Stimulated activated naive CD8-positive, alpha-beta T cell treated with anti-CD3 and anti-CD28 coated beads, Interleukin-15, Interleukin-2, amounts not matched to agents 100 ng/mL and 50 ng/mL, for 24 hours (primary cell): ENCODE results near the gene CPSF3.

Source experiments
- H3K27ac Mint-ChIP-seq: one replicate; pipeline ENCODE4 v1.8.0; 2021; ENCODE audit warnings: mild to moderate bottlenecking, mixed read lengths
- H3K27me3 Mint-ChIP-seq: one replicate; pipeline ENCODE4 v1.8.0; 2021; ENCODE audit warnings: mixed read lengths
- H3K36me3 Mint-ChIP-seq: one replicate; pipeline ENCODE4 v1.8.0; 2021; ENCODE audit warnings: low read depth, mixed read lengths
- H3K4me1 Mint-ChIP-seq: one replicate; pipeline ENCODE4 v1.8.0; 2021; ENCODE audit warnings: low read depth, mixed read lengths
- H3K4me3 Mint-ChIP-seq: one replicate; pipeline ENCODE4 v1.8.0; 2021; ENCODE audit warnings: mild to moderate bottlenecking, mixed read lengths
- H3K9me3 Mint-ChIP-seq: one replicate; pipeline ENCODE4 v1.8.0; 2021; ENCODE audit warnings: mixed read lengths

Gene CPSF3

DNA sequence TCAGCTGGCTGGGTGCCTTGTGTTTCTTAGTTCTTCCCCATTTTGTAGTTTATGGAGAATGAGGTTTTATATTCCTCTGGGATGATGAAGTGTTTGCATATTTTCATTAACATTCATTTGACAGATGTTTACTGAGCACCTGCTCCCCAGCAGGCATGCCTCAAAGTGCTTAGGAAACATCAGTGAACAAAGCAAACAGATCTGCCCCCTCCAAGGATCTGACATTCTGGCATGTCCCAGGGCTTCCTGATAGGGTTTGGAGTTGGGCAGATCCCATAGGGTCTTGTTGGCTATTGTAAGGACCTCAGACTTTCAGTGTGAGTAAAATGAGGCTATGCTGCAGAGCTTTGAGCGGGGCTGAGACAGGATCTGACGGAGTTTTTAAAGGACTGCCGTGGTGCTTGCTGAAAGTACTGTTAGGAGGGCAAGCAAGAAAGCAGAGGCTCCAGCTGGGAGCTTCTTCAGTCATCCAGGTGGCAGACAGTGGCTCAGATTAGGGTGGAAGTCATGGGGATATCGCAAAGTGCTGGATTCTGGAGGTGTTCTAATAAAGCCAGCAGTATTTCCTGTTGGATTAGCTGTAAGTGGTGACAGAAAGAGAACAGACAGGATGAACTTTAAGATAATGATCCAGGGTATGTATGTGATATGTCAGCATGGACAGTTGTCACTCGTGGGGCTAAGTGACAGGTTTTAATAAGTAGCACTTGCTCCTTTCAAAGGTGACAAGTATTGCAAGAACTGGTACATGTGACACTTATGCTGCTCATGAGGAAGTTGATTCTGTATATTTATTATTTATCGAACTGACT is 39.6 kb downstream of the CPSF3 start:
- Mint-ChIP-seq H3K9me3 (no peaks in the 10 kb centered on the region), H3K36me3 (peaks cover 48% of the 10 kb centered on the region), H3K4me3 (no peak overlapping the region), H3K27ac (no peak overlapping the region), H3K27me3 (no peaks in the 10 kb centered on the region), H3K4me1 (peaks cover 11% of the 10 kb centered on the region)

GRCh38 chr2:9463698-9464034 is 40.2 kb downstream of the CPSF3 start:
- Mint-ChIP-seq H3K4me1 (peaks cover 11% of the 10 kb centered on the region), H3K36me3 (peaks cover 44% of the 10 kb centered on the region), H3K27ac (peak overlapping the region; percentile 36), H3K9me3 (no peaks in the 10 kb centered on the region), H3K27me3 (no peaks in the 10 kb centered on the region), H3K4me3 (no peak overlapping the region)

DNA sequence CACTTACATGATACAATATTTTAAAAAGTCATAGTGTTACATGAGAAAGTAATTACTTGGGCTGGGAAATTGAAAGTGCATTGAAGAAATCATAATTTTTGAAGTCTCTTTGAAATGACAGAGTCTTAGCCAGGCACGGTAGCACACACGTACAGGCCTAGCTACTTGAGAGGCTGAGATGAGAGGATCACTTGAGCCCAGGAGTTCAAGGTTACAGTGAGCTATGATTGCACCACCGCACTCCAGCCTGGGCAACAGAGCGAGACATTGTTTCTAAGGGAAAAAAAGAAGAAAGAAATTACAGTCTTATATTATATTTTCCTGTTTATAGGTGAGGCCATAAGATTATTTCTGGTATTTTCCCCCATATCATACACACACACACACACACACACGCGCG is 41.7 kb downstream of the CPSF3 start:
- H3K4me1 Mint-ChIP-seq = peaks cover 11% of the 10 kb centered on the region
- no peaks in the 10 kb centered on the region for H3K27me3 Mint-ChIP-seq
- peaks cover 37% of the 10 kb centered on the region for H3K36me3 Mint-ChIP-seq
- no peaks in the 10 kb centered on the region for H3K9me3 Mint-ChIP-seq
- H3K27ac Mint-ChIP-seq = no peak overlapping the region
- no peak overlapping the region for H3K4me3 Mint-ChIP-seq

DNA sequence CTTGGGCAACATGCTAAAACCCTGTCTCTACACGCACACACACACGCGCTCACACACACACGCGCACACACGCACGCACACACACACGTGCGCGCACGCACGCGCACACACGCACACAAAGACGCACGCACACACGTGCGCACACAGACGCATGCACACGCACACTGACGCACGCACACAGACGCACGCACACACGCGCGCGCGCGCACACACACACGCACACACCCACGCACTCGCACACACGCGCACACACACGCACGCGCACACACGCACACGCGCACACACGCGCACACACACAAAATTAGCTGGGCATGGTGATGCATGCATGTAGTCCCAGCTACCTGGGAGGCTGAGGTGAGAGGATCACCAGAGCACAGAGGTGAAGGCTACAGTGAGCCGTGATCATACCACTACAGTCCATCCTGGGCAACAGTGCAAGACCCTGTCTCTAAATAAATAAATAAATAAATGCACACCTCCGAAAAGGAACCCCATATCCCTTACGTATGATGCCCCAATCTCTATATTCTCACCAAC is 42.8 kb downstream of the CPSF3 start:
- H3K27me3 Mint-ChIP-seq = no peaks in the 10 kb centered on the region
- no peak overlapping the region for H3K27ac Mint-ChIP-seq
- peaks cover 43% of the 10 kb centered on the region for H3K36me3 Mint-ChIP-seq
- peaks cover 11% of the 10 kb centered on the region for H3K4me1 Mint-ChIP-seq
- H3K4me3 Mint-ChIP-seq = no peak overlapping the region
- no peaks in the 10 kb centered on the region for H3K9me3 Mint-ChIP-seq

DNA sequence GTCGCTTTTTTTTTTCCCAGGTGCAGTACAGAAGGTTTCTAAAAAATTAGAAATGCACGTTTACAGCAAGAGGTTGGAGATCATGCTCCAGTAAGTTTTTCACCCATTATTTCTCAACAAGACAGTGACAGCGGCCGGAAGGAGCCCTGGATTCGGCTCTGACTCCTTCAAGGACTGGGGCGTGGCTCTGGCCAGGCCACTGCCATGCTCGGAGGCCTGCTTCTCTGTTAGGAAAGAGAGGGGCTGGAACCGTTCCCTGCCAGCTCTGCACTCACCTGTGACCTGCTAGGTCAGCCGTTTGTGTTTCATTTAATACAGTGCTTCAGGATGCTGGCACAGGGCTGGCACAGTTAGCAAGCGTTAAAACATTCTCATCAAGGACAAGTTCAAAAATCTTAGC is 44.2 kb downstream of the CPSF3 start:
- Mint-ChIP-seq H3K36me3 (peaks cover 49% of the 10 kb centered on the region), H3K27me3 (no peaks in the 10 kb centered on the region), H3K27ac (no peak overlapping the region), H3K4me1 (peaks cover 11% of the 10 kb centered on the region), H3K4me3 (no peak overlapping the region), H3K9me3 (no peaks in the 10 kb centered on the region)

- H3K36me3 Mint-ChIP-seq = peaks cover 50% of the 10 kb centered on the region
- no peak overlapping the region for H3K4me3 Mint-ChIP-seq
Observed at GRCh38 chr2:9471206-9471605, 47.8 kb downstream of the CPSF3 start.

DNA sequence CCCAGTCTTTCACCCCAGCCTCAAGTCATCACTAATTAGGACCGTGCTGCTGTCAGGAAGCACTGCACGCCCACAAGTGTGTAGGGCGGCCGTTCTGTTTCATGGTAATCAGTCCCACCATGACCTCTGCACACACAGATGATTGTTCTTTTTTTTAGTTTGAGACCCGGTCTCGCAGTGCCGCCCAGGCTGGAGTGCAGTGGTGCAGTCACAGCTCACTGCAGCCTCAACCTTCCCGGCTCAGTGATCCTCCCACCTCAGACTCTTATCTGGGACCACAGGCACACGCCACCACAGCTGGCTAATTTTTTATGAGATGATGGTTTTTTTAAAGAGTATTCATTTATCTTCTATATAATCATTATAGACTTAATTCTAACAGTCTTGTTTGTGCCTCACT is 49.1 kb downstream of the CPSF3 start:
- no peak overlapping the region for H3K4me3 Mint-ChIP-seq
- H3K4me1 Mint-ChIP-seq = peaks cover 23% of the 10 kb centered on the region
- no peaks in the 10 kb centered on the region for H3K27me3 Mint-ChIP-seq
- H3K9me3 Mint-ChIP-seq = no peaks in the 10 kb centered on the region
- peaks cover 50% of the 10 kb centered on the region for H3K36me3 Mint-ChIP-seq
- no peak overlapping the region for H3K27ac Mint-ChIP-seq

More at GRCh38 chr2:9471206-9471605, 47.8 kb downstream of the CPSF3 start:
- Mint-ChIP-seq H3K27ac (no peak overlapping the region), H3K9me3 (no peaks in the 10 kb centered on the region), H3K4me1 (peaks cover 11% of the 10 kb centered on the region), H3K27me3 (no peaks in the 10 kb centered on the region)

DNA sequence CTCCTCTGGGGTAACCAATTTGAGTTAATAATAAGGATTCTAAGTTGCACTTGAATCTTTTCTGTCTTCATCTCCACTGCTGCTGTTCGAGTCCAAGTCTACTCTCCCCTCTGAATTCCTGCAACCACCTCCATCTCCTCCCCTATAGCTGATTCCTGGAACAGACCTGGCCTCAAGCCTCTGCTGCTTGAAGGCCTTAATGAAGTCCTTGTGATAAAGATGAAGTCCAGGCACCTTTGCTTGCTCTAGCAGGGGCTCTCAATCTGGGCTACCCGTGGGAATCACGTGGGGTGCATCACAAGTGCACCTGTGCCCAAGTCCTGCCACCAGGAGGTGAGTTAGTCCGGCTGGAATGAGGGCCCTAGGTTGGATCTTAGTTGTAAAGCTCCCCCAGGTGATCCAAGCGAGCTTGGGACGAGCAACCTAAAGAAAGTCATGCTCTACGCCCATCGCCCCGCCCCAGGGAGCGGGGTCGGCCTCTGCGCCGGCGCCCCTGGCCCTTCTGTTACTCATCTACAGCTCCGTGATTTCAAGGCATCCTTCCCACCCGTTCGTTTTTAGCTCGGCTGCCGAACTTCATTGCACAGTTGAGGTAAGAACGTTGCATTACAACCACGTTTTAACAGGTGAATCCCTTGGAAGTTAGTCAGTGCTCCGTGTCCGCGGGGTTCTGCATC is 50.0 kb downstream of the CPSF3 start:
- peaks cover 47% of the 10 kb centered on the region for H3K36me3 Mint-ChIP-seq
- H3K4me1 Mint-ChIP-seq = peaks cover 30% of the 10 kb centered on the region
- no peaks in the 10 kb centered on the region for H3K9me3 Mint-ChIP-seq
- peak overlapping the region; percentile 74 for H3K27ac Mint-ChIP-seq
- no peaks in the 10 kb centered on the region for H3K27me3 Mint-ChIP-seq
- H3K4me3 Mint-ChIP-seq = peak overlapping the region; percentile 79

DNA sequence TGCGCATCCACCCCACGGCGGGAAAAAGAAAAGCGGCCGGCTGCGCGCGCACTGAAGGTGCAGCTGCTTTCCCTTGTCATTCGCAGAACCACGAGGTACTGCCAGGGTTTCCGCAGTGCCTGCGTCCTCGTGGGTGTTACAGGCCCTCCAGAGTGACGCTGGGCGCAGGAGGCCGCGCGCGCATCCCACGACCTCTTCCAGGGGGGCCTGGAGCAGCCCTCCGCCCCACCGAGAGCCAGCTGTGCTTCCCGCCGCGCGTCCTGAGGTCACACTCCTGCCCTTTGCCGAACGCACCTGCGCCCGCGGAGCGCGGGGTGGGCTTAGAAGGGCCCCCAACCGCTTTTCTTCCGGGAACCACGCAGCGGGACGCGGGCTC is 50.5 kb downstream of the CPSF3 start:
- Mint-ChIP-seq H3K27me3 (no peaks in the 10 kb centered on the region), H3K36me3 (peaks cover 50% of the 10 kb centered on the region), H3K4me3 (peak overlapping the region; percentile 79), H3K9me3 (no peaks in the 10 kb centered on the region), H3K4me1 (peaks cover 34% of the 10 kb centered on the region), H3K27ac (peak overlapping the region; percentile 74)

GRCh38 chr2:9474361-9475057 is 51.1 kb downstream of the CPSF3 start, which contains the start of gene IAH1:
IAH1 (plus strand) TSS chr2:9474551; CDS start chr2:9474567, 16 bp downstream.
- H3K36me3 Mint-ChIP-seq = peaks cover 54% of the 10 kb centered on the region
- H3K4me1 Mint-ChIP-seq = peaks cover 34% of the 10 kb centered on the region
- H3K27me3 Mint-ChIP-seq = no peaks in the 10 kb centered on the region

DNA sequence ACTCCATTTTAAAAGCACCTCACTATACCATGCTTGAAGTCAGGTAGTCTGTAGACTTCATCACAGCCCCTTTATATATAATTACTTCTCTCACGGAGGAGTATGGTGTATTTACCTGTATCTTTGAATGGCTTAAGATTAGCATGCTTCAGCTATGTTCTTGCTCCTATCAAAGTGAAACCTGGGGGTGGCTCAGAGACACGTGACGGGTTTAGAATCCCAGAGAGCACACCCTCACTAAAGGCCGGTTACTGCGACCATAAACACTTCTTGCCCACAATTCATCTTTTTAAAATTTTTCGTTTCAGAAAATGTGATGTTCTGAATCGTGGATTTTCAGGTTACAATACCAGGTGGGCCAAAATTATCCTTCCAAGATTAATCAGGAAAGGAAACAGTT is 54.5 kb downstream of the CPSF3 start:
- Mint-ChIP-seq H3K27me3 (no peaks in the 10 kb centered on the region), H3K36me3 (peaks cover 55% of the 10 kb centered on the region), H3K4me1 (peaks cover 38% of the 10 kb centered on the region), H3K4me3 (no peak overlapping the region), H3K9me3 (no peaks in the 10 kb centered on the region), H3K27ac (no peak overlapping the region)

More at GRCh38 chr2:9474361-9475057, 51.1 kb downstream of the CPSF3 start, which contains the start of gene IAH1:
- peak within 1 kb of the TSS; percentile 89 for H3K4me3 Mint-ChIP-seq
- H3K9me3 Mint-ChIP-seq = no peaks in the 10 kb centered on the region
- H3K27ac Mint-ChIP-seq = peak within 1 kb of the TSS; percentile 84

GRCh38 chr2:9478526-9478925 is 55.1 kb downstream of the CPSF3 start:
- Mint-ChIP-seq H3K27ac (peak overlapping the region; percentile 11), H3K9me3 (no peaks in the 10 kb centered on the region), H3K36me3 (peaks cover 53% of the 10 kb centered on the region), H3K4me3 (no peak overlapping the region), H3K4me1 (peaks cover 38% of the 10 kb centered on the region), H3K27me3 (no peaks in the 10 kb centered on the region)

DNA sequence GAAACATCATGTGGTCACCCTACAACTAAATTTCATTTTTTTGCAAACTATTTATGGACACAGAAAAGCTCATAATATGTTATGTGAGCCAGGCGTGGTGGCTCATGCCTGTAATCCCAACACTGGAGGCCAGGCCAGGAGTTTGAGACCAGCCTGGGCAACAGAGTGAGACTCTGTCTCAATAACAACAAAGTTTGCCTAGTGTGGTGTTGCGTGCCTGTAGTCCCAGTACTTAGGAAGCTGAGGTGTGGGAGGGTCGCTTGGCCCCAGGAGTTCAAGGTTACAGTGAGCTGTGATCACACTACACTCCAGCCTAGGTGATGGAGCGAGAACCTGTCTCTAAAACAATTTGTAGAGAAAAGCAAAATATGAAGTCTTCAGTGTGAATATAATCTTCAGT is 56.7 kb downstream of the CPSF3 start:
- Mint-ChIP-seq H3K27ac (peak overlapping the region; percentile 19), H3K4me3 (no peak overlapping the region), H3K27me3 (no peaks in the 10 kb centered on the region), H3K9me3 (no peaks in the 10 kb centered on the region), H3K36me3 (peaks cover 65% of the 10 kb centered on the region), H3K4me1 (peaks cover 35% of the 10 kb centered on the region)

- Mint-ChIP-seq H3K36me3 (peaks cover 70% of the 10 kb centered on the region), H3K4me3 (no peak overlapping the region), H3K9me3 (no peaks in the 10 kb centered on the region), H3K27me3 (no peaks in the 10 kb centered on the region), H3K4me1 (peaks cover 13% of the 10 kb centered on the region), H3K27ac (no peak overlapping the region)
Observed at GRCh38 chr2:9483107-9483506, 59.7 kb downstream of the CPSF3 start.

DNA sequence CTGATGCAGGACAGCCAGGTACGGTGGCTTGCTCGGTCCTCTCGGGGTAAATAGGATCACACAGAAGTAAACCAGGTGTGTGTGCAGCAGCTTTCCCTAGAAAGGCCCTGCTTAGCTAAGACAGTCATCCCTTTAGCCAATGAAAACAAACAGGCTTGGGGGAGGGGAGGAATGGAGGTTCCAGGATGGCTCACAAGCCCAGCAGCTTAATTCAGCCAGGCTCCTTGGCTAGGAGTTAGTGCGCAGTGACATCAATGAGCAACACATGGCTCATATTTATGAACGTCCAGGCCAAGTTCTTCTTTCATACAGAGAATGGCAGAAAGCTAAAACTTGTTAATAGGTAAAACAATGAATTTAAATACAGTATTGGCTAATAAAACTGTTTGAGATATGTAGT is 61.1 kb downstream of the CPSF3 start:
- H3K27me3 Mint-ChIP-seq = no peaks in the 10 kb centered on the region
- H3K9me3 Mint-ChIP-seq = no peaks in the 10 kb centered on the region
- no peak overlapping the region for H3K4me3 Mint-ChIP-seq
- peaks cover 20% of the 10 kb centered on the region for H3K4me1 Mint-ChIP-seq
- no peak overlapping the region for H3K27ac Mint-ChIP-seq
- H3K36me3 Mint-ChIP-seq = peaks cover 74% of the 10 kb centered on the region
